ENCODE data around the gene KAZN. TPM values are rescaled to one million over a fixed set of nuclear protein-coding genes. Genes with fewer than 3 reads are reported as not detected.

The KAZN gene
- polyA plus RNA-seq, 2 of the 4 experiments (the other 2 are of a cell fraction): 1.3 to 1.9 TPM

DNA sequence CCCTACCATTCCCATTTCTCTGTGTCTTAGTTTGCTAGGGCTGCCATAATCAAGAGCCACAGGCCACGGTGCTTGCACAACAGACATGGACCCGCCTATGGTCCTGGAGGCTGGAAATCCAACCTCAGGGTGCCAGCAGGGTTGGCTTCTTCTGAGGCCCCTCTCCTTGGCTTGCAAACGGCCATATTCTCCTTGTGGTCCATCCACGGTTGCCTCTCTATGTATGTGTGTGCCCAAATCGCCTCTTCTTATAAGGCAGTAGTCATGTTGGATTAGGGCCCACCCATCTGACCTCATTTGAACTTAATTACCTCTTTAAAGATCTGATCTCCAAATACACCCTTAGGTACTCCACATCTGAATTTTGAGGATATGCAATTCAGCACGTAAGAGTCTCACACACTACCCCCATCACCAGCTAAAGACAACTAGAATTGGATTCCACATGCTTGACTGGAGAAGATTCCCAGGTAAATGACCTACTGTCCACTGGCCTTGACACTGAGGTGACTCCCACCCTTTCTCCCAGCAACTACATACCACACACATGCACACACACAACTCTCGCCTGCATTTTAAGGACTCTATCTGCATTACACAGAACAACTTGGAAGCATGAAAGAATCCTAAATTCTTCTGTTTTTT, 526.7 kb downstream of the KAZN start:
- TF ChIP-seq EHF (CRISPR knock-in tag; IDR thresholded peaks at IDR 0.05) (no peak), BHLHE40 (IDR thresholded peaks at IDR 0.05; ENCODE audit: low read depth, low read length) (no peak), SMC3 (IDR thresholded peaks at IDR 0.05) (no peak), CHD2 (IDR thresholded peaks at IDR 0.05; ENCODE audit: low read length, partially characterized antibody) (no peak), CBX2 (IDR thresholded peaks at IDR 0.05; ENCODE audit: borderline replicate concordance, low read depth) (no peak), HEYL (CRISPR knock-in tag; IDR thresholded peaks at IDR 0.05) (no peak), JUNB (IDR thresholded peaks at IDR 0.05) (no peak), FOSB (CRISPR knock-in tag; IDR thresholded peaks at IDR 0.05) (no peak)
- TF ChIP-seq, protein P1, sequence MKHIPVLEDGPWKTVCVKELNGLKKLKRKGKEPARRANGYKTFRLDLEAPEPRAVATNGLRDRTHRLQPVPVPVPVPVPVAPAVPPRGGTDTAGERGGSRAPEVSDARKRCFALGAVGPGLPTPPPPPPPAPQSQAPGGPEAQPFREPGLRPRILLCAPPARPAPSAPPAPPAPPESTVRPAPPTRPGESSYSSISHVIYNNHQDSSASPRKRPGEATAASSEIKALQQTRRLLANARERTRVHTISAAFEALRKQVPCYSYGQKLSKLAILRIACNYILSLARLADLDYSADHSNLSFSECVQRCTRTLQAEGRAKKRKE (CRISPR knock-in tag; IDR thresholded peaks at IDR 0.05; ENCODE audit: low read depth): no peak
- TF ChIP-seq, protein P2, sequence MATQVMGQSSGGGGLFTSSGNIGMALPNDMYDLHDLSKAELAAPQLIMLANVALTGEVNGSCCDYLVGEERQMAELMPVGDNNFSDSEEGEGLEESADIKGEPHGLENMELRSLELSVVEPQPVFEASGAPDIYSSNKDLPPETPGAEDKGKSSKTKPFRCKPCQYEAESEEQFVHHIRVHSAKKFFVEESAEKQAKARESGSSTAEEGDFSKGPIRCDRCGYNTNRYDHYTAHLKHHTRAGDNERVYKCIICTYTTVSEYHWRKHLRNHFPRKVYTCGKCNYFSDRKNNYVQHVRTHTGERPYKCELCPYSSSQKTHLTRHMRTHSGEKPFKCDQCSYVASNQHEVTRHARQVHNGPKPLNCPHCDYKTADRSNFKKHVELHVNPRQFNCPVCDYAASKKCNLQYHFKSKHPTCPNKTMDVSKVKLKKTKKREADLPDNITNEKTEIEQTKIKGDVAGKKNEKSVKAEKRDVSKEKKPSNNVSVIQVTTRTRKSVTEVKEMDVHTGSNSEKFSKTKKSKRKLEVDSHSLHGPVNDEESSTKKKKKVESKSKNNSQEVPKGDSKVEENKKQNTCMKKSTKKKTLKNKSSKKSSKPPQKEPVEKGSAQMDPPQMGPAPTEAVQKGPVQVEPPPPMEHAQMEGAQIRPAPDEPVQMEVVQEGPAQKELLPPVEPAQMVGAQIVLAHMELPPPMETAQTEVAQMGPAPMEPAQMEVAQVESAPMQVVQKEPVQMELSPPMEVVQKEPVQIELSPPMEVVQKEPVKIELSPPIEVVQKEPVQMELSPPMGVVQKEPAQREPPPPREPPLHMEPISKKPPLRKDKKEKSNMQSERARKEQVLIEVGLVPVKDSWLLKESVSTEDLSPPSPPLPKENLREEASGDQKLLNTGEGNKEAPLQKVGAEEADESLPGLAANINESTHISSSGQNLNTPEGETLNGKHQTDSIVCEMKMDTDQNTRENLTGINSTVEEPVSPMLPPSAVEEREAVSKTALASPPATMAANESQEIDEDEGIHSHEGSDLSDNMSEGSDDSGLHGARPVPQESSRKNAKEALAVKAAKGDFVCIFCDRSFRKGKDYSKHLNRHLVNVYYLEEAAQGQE (IDR thresholded peaks at IDR 0.05): no peak
- TF ChIP-seq, protein P3, sequence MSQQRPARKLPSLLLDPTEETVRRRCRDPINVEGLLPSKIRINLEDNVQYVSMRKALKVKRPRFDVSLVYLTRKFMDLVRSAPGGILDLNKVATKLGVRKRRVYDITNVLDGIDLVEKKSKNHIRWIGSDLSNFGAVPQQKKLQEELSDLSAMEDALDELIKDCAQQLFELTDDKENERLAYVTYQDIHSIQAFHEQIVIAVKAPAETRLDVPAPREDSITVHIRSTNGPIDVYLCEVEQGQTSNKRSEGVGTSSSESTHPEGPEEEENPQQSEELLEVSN (IDR thresholded peaks at IDR 0.05; ENCODE audit: borderline replicate concordance, low read depth): no peak
- Histone ChIP-seq H3K4me1 (no peaks in the 10 kb centered on the region), H3K27ac (no peak overlapping the region), H3K9me3 (no peaks in the 10 kb centered on the region), H3K4me2 (no peak overlapping the region), H3K4me3 (no peak overlapping the region)
- 74% methylated on average over 7 of the region's 7 CpGs for WGBS (ENCODE audit: missing lambda C conversion rate)
- ChIA-PET POLR2A (no interaction called here), CTCF (interaction anchor here (0.7 to 1.5 kb wide), 4 partner anchors 155 to 306 kb away, joined by 3 to 5 read pairs (median 4); no protein-coding TSS in a partner anchor)
- ATAC-seq (no peak), DNase-seq (ENCODE audit: low read depth in 1 of 2, low spot score in 1 of 2) (no peak), FAIRE-seq (no peak)

DNA sequence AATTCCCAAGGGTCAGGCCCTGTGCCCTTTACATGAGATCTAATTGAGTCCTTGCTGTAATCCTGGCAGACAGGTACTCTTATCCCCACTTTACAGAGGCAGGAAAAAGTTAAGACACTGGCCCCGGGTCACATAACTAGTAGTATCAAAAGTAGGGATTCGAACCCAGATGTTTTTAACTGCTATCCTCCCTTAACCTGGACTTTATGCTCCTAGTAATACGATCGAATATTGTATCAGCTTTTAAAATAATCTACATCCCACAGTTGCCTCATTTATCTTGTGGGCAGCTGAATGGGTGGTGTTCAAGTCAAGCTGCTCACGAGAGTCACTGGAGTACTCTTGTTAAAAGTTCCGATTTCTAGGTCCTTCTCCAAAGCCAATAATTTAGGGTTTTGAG, 529.6 kb downstream of the KAZN start:
- H3K4me3 ChIP-seq: no peak overlapping the region
- no peak overlapping the region for H3K27ac ChIP-seq
- FAIRE-seq (no peak), ATAC-seq (no peak), DNase-seq (ENCODE audit: low read depth in 1 of 2, low spot score in 1 of 2) (no peak)
- H3K9me3 ChIP-seq: no peaks in the 10 kb centered on the region
- ChIA-PET CTCF (interaction anchor here (0.7 to 7.0 kb wide), 33 partner anchors 8 to 262 kb away, joined by 3 to 82 read pairs (median 4); partner anchors contain the start of gene TMEM51), POLR2A (no interaction called here)
- WGBS (ENCODE audit: missing lambda C conversion rate): 47% methylated on average over 6 of the region's 6 CpGs
- no peak for TF ChIP-seq ZNF302 (CRISPR knock-in tag; IDR thresholded peaks at IDR 0.05)
- TF ChIP-seq GATA3 (IDR thresholded peaks at IDR 0.05; ENCODE audit: borderline replicate concordance): no peak
- no peak for TF ChIP-seq ZSCAN20 (CRISPR knock-in tag; IDR thresholded peaks at IDR 0.05)
- TF ChIP-seq, protein P4, sequence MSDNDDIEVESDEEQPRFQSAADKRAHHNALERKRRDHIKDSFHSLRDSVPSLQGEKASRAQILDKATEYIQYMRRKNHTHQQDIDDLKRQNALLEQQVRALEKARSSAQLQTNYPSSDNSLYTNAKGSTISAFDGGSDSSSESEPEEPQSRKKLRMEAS (IDR thresholded peaks at IDR 0.05): no peak
- TF ChIP-seq, protein P1 (CRISPR knock-in tag; IDR thresholded peaks at IDR 0.05; ENCODE audit: low read depth): no peak
- no peak for TF ChIP-seq EP300 (IDR thresholded peaks at IDR 0.05)
- TF ChIP-seq KDM1A (IDR thresholded peaks at IDR 0.05; ENCODE audit: low read depth): no peak
- no peak for TF ChIP-seq RARB (CRISPR knock-in tag; IDR thresholded peaks at IDR 0.05)
- no peak for TF ChIP-seq BHLHE40 (IDR thresholded peaks at IDR 0.05; ENCODE audit: low read depth, low read length)
- no peak for TF ChIP-seq SREBF2 (IDR thresholded peaks at IDR 0.05)
- TF ChIP-seq ZFP36 (IDR thresholded peaks at IDR 0.05; ENCODE audit: borderline replicate concordance, partially characterized antibody): no peak
- no peaks in the 10 kb centered on the region for H3K4me1 ChIP-seq
- H3K4me2 ChIP-seq: no peak overlapping the region

All from A549 (cell line).